NB4 (cell line): ENCODE results near the gene NEK11.

Source experiments
- CTCF ChIP-seq: IDR thresholded peaks from one replicate; pipeline ENCODE4 v1.5.1; 2012; ENCODE audit warnings: low read depth, low read length
- MAX ChIP-seq: IDR thresholded peaks from 2 replicates; pipeline ENCODE4 v1.6.1; 2011; ENCODE audit warnings: low read depth, low read length
- MYC ChIP-seq: IDR thresholded peaks from 2 replicates; pipeline ENCODE4 v1.6.1; 2011; ENCODE audit warnings: low read depth, low read length
- POLR2A ChIP-seq: IDR thresholded peaks from 2 replicates; pipeline ENCODE4 v1.6.1; 2011; ENCODE audit warnings: mild to moderate bottlenecking; ENCODE audit not compliant: insufficient read length; ENCODE audit errors: extremely low read depth

- no peak for TF ChIP-seq CTCF
- TF ChIP-seq POLR2A = no peak
- TF ChIP-seq MYC = no peak
- no peak for TF ChIP-seq MAX
Observed at GRCh38 chr3:131242201-131242600, 215.5 kb downstream of the NEK11 start.
